Measurements from ENCODE around the gene PCED1B. TPM values are rescaled to one million over a fixed set of nuclear protein-coding genes. Genes with fewer than 3 reads are reported as not detected.

The PCED1B gene
- total RNA-seq, 4 donors from 2014 or later: 1.0 to 1.5 (median 1.2) TPM

DNA sequence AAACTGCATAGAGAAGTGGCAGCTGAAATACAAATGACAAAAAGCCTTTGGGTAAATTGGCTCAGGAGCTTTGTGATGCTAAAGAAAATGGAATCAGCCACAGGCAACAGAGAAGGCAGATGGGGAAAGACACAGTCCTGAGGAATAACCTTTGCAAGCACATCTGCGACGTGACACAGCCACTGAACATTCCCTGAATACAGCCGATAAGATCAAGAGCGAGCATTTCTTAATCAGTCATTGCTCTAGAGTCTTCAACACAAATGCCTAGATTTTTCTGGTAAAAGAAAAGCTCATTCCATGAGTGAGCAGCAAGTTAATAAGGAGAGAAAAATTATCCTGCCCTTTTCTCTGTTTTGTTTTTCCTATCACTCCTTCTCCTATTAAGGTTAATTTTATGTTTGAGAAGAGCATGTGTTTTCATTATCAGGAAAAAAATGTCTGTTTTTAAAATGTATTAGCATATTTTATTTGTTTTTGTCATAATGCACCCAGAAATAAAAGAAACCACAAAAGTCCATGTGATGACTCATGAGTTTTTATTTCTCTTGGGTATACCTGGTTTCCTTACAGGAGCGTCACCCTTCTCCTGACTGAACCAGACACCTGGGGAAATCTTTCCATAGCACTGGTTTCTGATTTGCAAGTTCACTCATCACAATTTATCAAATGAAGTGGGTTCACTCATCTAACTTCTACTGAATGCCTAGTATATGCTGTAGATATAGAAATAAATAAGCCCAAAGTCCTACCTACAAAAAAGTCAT is 45.4 kb upstream of the PCED1B start:
- H3K9me3 ChIP-seq: no peaks in the 10 kb centered on the region
- no peaks in the 10 kb centered on the region for H3K4me1 ChIP-seq
- TF ChIP-seq, protein P1, sequence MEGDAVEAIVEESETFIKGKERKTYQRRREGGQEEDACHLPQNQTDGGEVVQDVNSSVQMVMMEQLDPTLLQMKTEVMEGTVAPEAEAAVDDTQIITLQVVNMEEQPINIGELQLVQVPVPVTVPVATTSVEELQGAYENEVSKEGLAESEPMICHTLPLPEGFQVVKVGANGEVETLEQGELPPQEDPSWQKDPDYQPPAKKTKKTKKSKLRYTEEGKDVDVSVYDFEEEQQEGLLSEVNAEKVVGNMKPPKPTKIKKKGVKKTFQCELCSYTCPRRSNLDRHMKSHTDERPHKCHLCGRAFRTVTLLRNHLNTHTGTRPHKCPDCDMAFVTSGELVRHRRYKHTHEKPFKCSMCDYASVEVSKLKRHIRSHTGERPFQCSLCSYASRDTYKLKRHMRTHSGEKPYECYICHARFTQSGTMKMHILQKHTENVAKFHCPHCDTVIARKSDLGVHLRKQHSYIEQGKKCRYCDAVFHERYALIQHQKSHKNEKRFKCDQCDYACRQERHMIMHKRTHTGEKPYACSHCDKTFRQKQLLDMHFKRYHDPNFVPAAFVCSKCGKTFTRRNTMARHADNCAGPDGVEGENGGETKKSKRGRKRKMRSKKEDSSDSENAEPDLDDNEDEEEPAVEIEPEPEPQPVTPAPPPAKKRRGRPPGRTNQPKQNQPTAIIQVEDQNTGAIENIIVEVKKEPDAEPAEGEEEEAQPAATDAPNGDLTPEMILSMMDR (IDR thresholded peaks at IDR 0.05): no peak
- TF ChIP-seq POLR2A (IDR thresholded peaks at IDR 0.05): no peak
- intact Hi-C loops (cut with DNase I): loop anchor here (5.0 to 10.0 kb wide), 2 partner anchors 273 to 361 kb away; no protein-coding TSS in a partner anchor
- no peak overlapping the region for H3K4me3 ChIP-seq (replicated peaks in 1 of 3)
- H3K27ac ChIP-seq: no peak overlapping the region
- no peaks in the 10 kb centered on the region for H3K36me3 ChIP-seq
- H3K27me3 ChIP-seq: no peaks in the 10 kb centered on the region
- no peak for DNase-seq
- WGBS, 2 donors: 86 to 91% methylated on average over 5 of the region's 5 CpGs

DNA sequence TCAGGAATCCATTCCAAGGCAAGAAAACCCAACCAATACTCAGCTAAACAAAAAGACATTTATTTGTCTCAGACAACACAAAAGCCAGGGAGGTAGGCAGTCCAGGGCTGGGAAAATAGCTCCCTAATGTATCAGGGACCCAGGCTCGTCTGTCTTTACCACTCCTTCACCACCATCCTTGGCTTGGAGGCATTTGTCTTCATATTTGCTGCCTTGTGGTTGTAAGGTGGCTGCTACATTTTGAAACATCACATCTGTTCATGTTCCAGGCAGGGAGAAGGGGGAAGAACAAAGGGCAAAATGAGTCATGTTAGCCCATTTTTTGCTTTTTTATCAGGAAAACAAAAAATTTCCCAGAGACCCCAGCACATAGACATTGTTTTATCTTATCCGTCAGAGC is 44.8 kb upstream of the PCED1B start:
- intact Hi-C loops (cut with DNase I): loop anchor here (5.0 to 10.0 kb wide), 2 partner anchors 273 to 360 kb away; no protein-coding TSS in a partner anchor
- 88 to 93% methylated on average over 2 of the region's 2 CpGs for WGBS, 2 donors
- H3K4me3 ChIP-seq (replicated peaks in 1 of 3): no peak overlapping the region
- DNase-seq: no peak
- H3K27ac ChIP-seq: no peak overlapping the region
- H3K4me1 ChIP-seq: no peaks in the 10 kb centered on the region
- H3K27me3 ChIP-seq: no peaks in the 10 kb centered on the region
- no peaks in the 10 kb centered on the region for H3K36me3 ChIP-seq
- no peaks in the 10 kb centered on the region for H3K9me3 ChIP-seq
- TF ChIP-seq POLR2A (IDR thresholded peaks at IDR 0.05): no peak
- TF ChIP-seq, protein P1 (IDR thresholded peaks at IDR 0.05): no peak

DNA sequence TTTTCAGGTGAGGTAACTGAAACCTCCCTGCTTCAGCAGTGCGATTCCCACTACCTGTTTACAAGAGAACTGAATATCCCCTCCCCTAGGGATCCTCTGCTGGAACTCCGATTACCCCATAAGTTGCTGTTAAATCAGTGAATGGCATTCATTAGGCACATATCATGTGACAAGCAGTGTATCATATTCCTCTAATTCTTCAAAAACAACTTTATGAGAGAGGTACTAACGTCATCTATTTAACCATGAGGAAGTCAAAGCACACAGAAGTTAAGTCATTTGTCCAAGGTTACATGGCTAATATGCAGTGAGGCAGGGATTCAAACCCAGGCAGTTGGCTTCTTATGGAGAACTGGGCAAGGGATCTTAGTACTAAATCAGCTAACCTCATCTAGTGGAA is 43.9 kb upstream of the PCED1B start:
- Histone ChIP-seq H3K36me3 (no peaks in the 10 kb centered on the region), H3K27me3 (no peaks in the 10 kb centered on the region), H3K4me1 (no peaks in the 10 kb centered on the region), H3K9me3 (no peaks in the 10 kb centered on the region), H3K27ac (no peak overlapping the region), H3K4me3 (replicated peaks in 1 of 3) (no peak overlapping the region)
- no peak for DNase-seq
- 73 to 74% methylated on average over 3 of the region's 3 CpGs for WGBS, 2 donors
- no peak for TF ChIP-seq POLR2A (IDR thresholded peaks at IDR 0.05)
- intact Hi-C loops (cut with DNase I): loop anchor here (10.0 kb wide), 1 partner anchor 359 kb away; no protein-coding TSS in a partner anchor

DNA sequence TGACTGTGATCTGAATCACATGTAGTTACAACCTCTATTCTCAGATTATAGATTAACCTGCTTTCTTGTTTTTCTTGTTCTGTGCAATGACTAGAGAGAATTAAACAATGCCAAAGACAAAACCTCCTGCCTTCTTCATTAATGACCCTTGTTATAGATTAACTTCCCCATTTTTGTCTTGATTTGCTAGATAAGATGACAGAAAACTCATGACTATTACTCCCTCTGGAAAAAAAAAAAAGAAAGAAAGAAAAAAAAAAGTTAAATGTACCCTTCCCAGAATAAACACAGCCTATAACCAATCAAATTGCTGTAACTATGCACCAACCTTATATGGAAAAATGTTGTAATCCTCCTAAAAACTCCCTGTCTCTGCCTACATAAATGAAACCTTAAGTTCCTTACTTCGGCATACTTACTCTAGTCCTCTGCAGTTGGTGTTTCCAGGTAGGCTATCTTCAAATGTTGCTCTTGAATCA is 41.1 kb upstream of the PCED1B start:
- H3K27me3 ChIP-seq: no peaks in the 10 kb centered on the region
- DNase-seq: no peak
- H3K4me3 ChIP-seq (replicated peaks in 1 of 3): no peak overlapping the region
- WGBS, 2 donors: 90 to 91% methylated on average over 1 of the region's 1 CpG
- no peaks in the 10 kb centered on the region for H3K36me3 ChIP-seq
- TF ChIP-seq POLR2A (IDR thresholded peaks at IDR 0.05): no peak
- TF ChIP-seq, protein P1 (IDR thresholded peaks at IDR 0.05): no peak
- no peaks in the 10 kb centered on the region for H3K9me3 ChIP-seq
- H3K4me1 ChIP-seq: no peaks in the 10 kb centered on the region
- intact Hi-C loops (cut with DNase I): loop anchor here (10.0 kb wide), 1 partner anchor 356 kb away; no protein-coding TSS in a partner anchor
- H3K27ac ChIP-seq: no peak overlapping the region

DNA sequence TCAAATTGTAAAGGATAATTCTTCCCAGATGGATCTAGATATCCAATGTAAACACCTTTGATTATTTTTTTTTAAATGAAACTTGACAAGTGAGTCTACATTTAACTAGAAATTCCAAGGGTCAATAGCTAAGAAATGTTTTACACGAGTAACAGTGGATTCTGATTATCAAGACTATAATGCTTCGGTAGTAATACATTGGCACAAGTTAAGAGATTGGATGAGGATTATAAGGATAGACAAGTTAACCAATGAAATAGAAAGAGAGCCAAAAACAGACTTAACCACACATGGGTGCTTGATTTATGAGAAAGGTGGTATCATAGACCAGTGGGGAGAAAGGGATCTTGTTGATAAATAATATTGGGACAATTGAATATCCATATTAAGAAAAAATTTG is 40.3 kb upstream of the PCED1B start:
- intact Hi-C loops (cut with DNase I): loop anchor here (10.0 kb wide), 1 partner anchor 356 kb away; no protein-coding TSS in a partner anchor
- no peak for DNase-seq
- Histone ChIP-seq H3K4me1 (no peaks in the 10 kb centered on the region), H3K36me3 (no peaks in the 10 kb centered on the region), H3K4me3 (replicated peaks in 1 of 3) (no peak overlapping the region), H3K9me3 (no peaks in the 10 kb centered on the region), H3K27ac (no peak overlapping the region), H3K27me3 (no peaks in the 10 kb centered on the region)
- TF ChIP-seq, protein P1 (IDR thresholded peaks at IDR 0.05): no peak
- no peak for TF ChIP-seq POLR2A (IDR thresholded peaks at IDR 0.05)
- WGBS, 2 donors: 89% methylated on average over 2 of the region's 2 CpGs
